B cell (primary cell): ENCODE measurements around the gene PCDH1. TPM values are rescaled to one million over a fixed set of nuclear protein-coding genes. Genes with fewer than 3 reads are reported as not detected.

Experiments used
- ATAC-seq: fragments of 200-7000 bp; cut with Tn5 transposase; one replicate; pipeline ENCODE4 v1.10.0; 2021; ENCODE audit warnings: low read depth, mild to moderate bottlenecking, moderate number of reproducible peaks, moderate library complexity
- CTCF ChIA-PET: fragments of 350-600 bp; sonication (Branson Sonifier 250); formaldehyde crosslinking; loops from one replicate; lab custom pipeline; 2021; ENCODE audit warnings: antibody characterized with exemption, inconsistent platforms; lab: Charles Lee
- POLR2A ChIA-PET: fragments of 350-600 bp; sonication (Branson Sonifier 250); formaldehyde crosslinking; loops from one replicate; lab custom pipeline; 2021; ENCODE audit warnings: antibody characterized with exemption; lab: Charles Lee
- DNase-seq: peaks from one replicate; pipeline ENCODE4 v3.0.0; 2013
- H2AFZ ChIP-seq: 2 replicates; pipeline ENCODE4 v1.6.1; 2012; ENCODE audit warnings: mild to moderate bottlenecking, low read depth, low read length; ENCODE audit not compliant: insufficient read depth, poor library complexity, severe bottlenecking
- H3K27ac ChIP-seq, 2 donors: 1 replicate in 1 of 2; 2 replicates in 1 of 2; pipeline ENCODE4 v1.5.1; 2012 to 2013; ENCODE audit warnings: low read length in 2 of 2, mild to moderate bottlenecking in 2 of 2, moderate library complexity in 1 of 2
- H3K27me3 ChIP-seq, 4 experiments: fragments of 200-600 bp in 1 of 4; sonication (generic) in 1 of 4; replicated peaks in 1 of 4; 1 replicate in 2 of 4; 2 replicates in 2 of 4; pipeline versions ENCODE4 v1.6.1 to v1.7.0; 2013 to 2016; ENCODE audit warnings: low read length in 3 of 4, mild to moderate bottlenecking in 2 of 4, mixed read lengths in 1 of 4, moderate library complexity in 1 of 4; ENCODE audit not compliant: insufficient read depth in 4 of 4, control insufficient read depth in 3 of 4; ENCODE audit errors: control extremely low read depth in 1 of 4
- H3K36me3 ChIP-seq, 2 experiments: replicated peaks in 1 of 2; 1 replicate in 1 of 2; 2 replicates in 1 of 2; pipeline versions ENCODE4 v1.6.1 to v1.7.1; 2013; ENCODE audit warnings: low read length in 1 of 2; ENCODE audit not compliant: insufficient read depth in 2 of 2, control insufficient read depth in 1 of 2; ENCODE audit errors: control extremely low read depth in 1 of 2, extremely low read depth in 1 of 2
- H3K4me1 ChIP-seq, 2 donors: fragments of 200-600 bp in 1 of 2; sonication (generic) in 1 of 2; 1 replicate in 1 of 2; 2 replicates in 1 of 2; pipeline versions ENCODE4 v1.5.1 to v1.6.1; 2013 to 2017; ENCODE audit warnings: low read length in 2 of 2; ENCODE audit not compliant: control insufficient read depth in 2 of 2, insufficient read depth in 2 of 2
- H3K4me2 ChIP-seq: replicated peaks from 2 replicates; pipeline ENCODE3; 2012; ENCODE audit warnings: mild to moderate bottlenecking, low read depth, low read length; ENCODE audit not compliant: poor library complexity, severe bottlenecking
- H3K4me3 ChIP-seq, 5 experiments: fragments of 200-600 bp in 1 of 5; sonication (generic) in 1 of 5; 1 replicate in 3 of 5; 2 replicates in 2 of 5; pipeline versions ENCODE4 v1.5.1 to v1.7.0; 2011 to 2016; ENCODE audit warnings: low read length in 4 of 5, mild to moderate bottlenecking in 4 of 5, low read depth in 2 of 5, control low read depth in 1 of 5, moderate library complexity in 1 of 5; ENCODE audit not compliant: insufficient read depth in 1 of 5; ENCODE audit errors: control extremely low read depth in 1 of 5, extremely low read depth in 1 of 5
- H3K79me2 ChIP-seq: fragments of 200-600 bp; sonication (generic); one replicate; pipeline ENCODE4 v1.6.0; 2016; ENCODE audit warnings: low read length; ENCODE audit not compliant: control insufficient read depth, insufficient read depth
- H3K9ac ChIP-seq: fragments of 200-600 bp; sonication (generic); 2 replicates; pipeline ENCODE4 v1.6.1; 2017; ENCODE audit warnings: mild to moderate bottlenecking, low read length, moderate library complexity
- H3K9me3 ChIP-seq, 3 donors: one replicate each; pipeline versions ENCODE4 v1.6.1 to v1.7.1; 2013; ENCODE audit warnings: low read length in 2 of 3; ENCODE audit not compliant: control insufficient read depth in 2 of 3, insufficient read depth in 1 of 3; ENCODE audit errors: control extremely low read depth in 1 of 3
- H4K20me1 ChIP-seq: 2 replicates; pipeline ENCODE4 v1.6.0; 2012; ENCODE audit warnings: mild to moderate bottlenecking, low read length; ENCODE audit not compliant: insufficient read depth, control insufficient read depth, poor library complexity, severe bottlenecking
- H3K27ac Mint-ChIP-seq: one replicate; pipeline ENCODE4 v1.8.0; 2021; ENCODE audit warnings: mixed read lengths
- H3K27me3 Mint-ChIP-seq: one replicate; pipeline ENCODE4 v1.8.0; 2021; ENCODE audit warnings: mixed read lengths
- H3K4me1 Mint-ChIP-seq: one replicate; pipeline ENCODE4 v1.8.0; 2021; ENCODE audit warnings: mixed read lengths
- H3K4me3 Mint-ChIP-seq: one replicate; pipeline ENCODE4 v1.8.0; 2021; ENCODE audit warnings: mixed read lengths
- H3K9me3 Mint-ChIP-seq: one replicate; pipeline ENCODE4 v1.8.0; 2022; ENCODE audit warnings: mixed read lengths; ENCODE audit not compliant: insufficient read depth
- CTCF ChIP-seq: fragments of 200-600 bp; IDR thresholded peaks from one replicate; pipeline ENCODE4 v1.8.0; 2022; ENCODE audit warnings: antibody characterized with exemption, mild to moderate bottlenecking
- EZH2 ChIP-seq: IDR thresholded peaks from 2 replicates; pipeline ENCODE4 v1.6.1; 2012; ENCODE audit warnings: borderline replicate concordance, low read depth, mild to moderate bottlenecking, moderate library complexity, low read length; ENCODE audit not compliant: insufficient read depth, poor library complexity, severe bottlenecking
- whole genome bisulfite sequencing: methylation state at CpG from one replicate; pipeline ENCODE4 v1.1.5; 2013; ENCODE audit warnings: missing lambda C conversion rate; ENCODE audit not compliant: insufficient coverage; 5-methylcytosine and 5-hydroxymethylcytosine counted together
- intact Hi-C: fragments of 100-400 bp; cut with micrococcal nuclease; formaldehyde crosslinking; loops from one replicate; pipeline ENCODE4 v1.10.0; 2022
- polyA plus RNA-seq: library from polyadenylated mRNA; depleted of rRNA; stranded (reverse); fragments of >200 nt; gene quantifications from 2 replicates; pipeline ENCODE4 v1.2.3, GENCODE V29; 2012
- total RNA-seq, 2 donors: library from RNA; stranded (reverse); fragments of 120-200 nt in 1 of 2; gene quantifications; 1 replicate in 1 of 2; 2 replicates in 1 of 2; pipeline versions ENCODE4 v1.2.3 to v1.2.4, GENCODE V29; 2013 to 2022

The PCDH1 gene
- total and polyA plus RNA-seq, 2 donors (not counting 1 experiment from before 2014, with no cell fraction given), result 0.06 TPM; not detected in 1

- ATAC-seq, result peak; percentile 7
- peaks cover 9 to 12% of the 10 kb centered on the region in 2 donors for H3K4me1 ChIP-seq
- H3K27me3 ChIP-seq, result peaks cover 0 to 9% (median 2%) of the 10 kb centered on the region in 4 experiments
- H3K79me2 ChIP-seq, result no peaks in the 10 kb centered on the region
- H3K4me2 ChIP-seq, result peak overlapping the region; percentile 97
- peak overlapping the region; percentile 55 to 70 for H3K27ac ChIP-seq
- H3K4me3 ChIP-seq, result peak overlapping the region; percentile 17 to 95 (median 78)
- intact Hi-C loops, result loop anchor here (1.0 to 2.0 kb wide), 2 partner anchors 30 to 74 kb away; partner anchors contain the start of gene DELE1
- no peaks in the 10 kb centered on the region for H4K20me1 ChIP-seq
- peak overlapping the region; percentile 98 for H2AFZ ChIP-seq
- TF ChIP-seq CTCF (no peak), EZH2 (no peak)
- Mint-ChIP-seq H3K27me3 (peaks cover 24% of the 10 kb centered on the region), H3K4me3 (peak overlapping the region; percentile 91), H3K27ac (peak overlapping the region; percentile 88), H3K4me1 (peaks cover 9% of the 10 kb centered on the region), H3K9me3 (no peaks in the 10 kb centered on the region)
- ChIA-PET CTCF (interaction anchor here (2.6 kb wide), 1 partner anchor 31 kb away, joined by 8 read pairs; no protein-coding TSS in a partner anchor), POLR2A (interaction anchor here (0.6 to 0.7 kb wide), 4 partner anchors 11 to 191 kb away, joined by 3 to 11 read pairs (median 8); partner anchors contain the start of gene RNF14)
- H3K9ac ChIP-seq, result peak overlapping the region; percentile 85
- WGBS, result 17% methylated on average over 13 of the region's 19 CpGs
- no peaks in the 10 kb centered on the region for H3K36me3 ChIP-seq
- no peak for DNase-seq
- H3K9me3 ChIP-seq, result no peaks in the 10 kb centered on the region
Observed at GRCh38 chr5:141848744-141849414, 29.3 kb downstream of the PCDH1 start.

GRCh38 chr5:141846031-141846430 is 32.2 kb downstream of the PCDH1 start:
- WGBS, result 95% methylated on average over 3 of the region's 10 CpGs
- Mint-ChIP-seq H3K27me3 (peaks cover 37% of the 10 kb centered on the region), H3K27ac (no peak overlapping the region), H3K9me3 (no peaks in the 10 kb centered on the region), H3K4me3 (no peak overlapping the region), H3K4me1 (peaks cover 9% of the 10 kb centered on the region)
- Histone ChIP-seq H3K36me3 (no peaks in the 10 kb centered on the region), H3K9ac (no peak overlapping the region), H2AFZ (no peak overlapping the region), H3K4me3 (no peak overlapping the region), H3K4me1 (peaks cover 9 to 12% of the 10 kb centered on the region in 2 donors), H3K9me3 (peaks cover 0 to 4% (median 0%) of the 10 kb centered on the region in 3 donors), H3K27ac (no peak overlapping the region), H3K79me2 (no peaks in the 10 kb centered on the region), H3K27me3 (peaks cover 0 to 21% (median 2%) of the 10 kb centered on the region in 4 experiments), H4K20me1 (no peaks in the 10 kb centered on the region), H3K4me2 (no peak overlapping the region)
- ATAC-seq (no peak), DNase-seq (no peak)
- TF ChIP-seq CTCF (no peak), EZH2 (no peak)
- ChIA-PET POLR2A (no interaction called here), CTCF (interaction anchor here (1.5 to 3.0 kb wide), 2 partner anchors 33 to 114 kb away, joined by 5 to 12 read pairs; partner anchors contain the start of gene PCDH1)
- intact Hi-C loops, result no loop called here
